Retinal pigment epithelial cell (primary cell): ENCODE results near the gene CGNL1.

Experiments used
- DNase-seq: peaks from one replicate; pipeline ENCODE4 v3.0.0-alpha.2; 2010; ENCODE audit warnings: low read depth
- H3K4me3 ChIP-seq: 2 replicates; pipeline ENCODE4 v1.5.1; 2011; ENCODE audit warnings: mild to moderate bottlenecking, low read length, control low read depth, moderate library complexity
- CTCF ChIP-seq: conservative IDR thresholded peaks from 2 replicates; pipeline ENCODE4 v1.5.1; 2011; ENCODE audit warnings: low read depth, low read length, control low read depth, inconsistent platforms

CGNL1 gene

GRCh38 chr15:57496594-57496945 is 120.3 kb downstream of the CGNL1 start:
- no peak for DNase-seq
- H3K4me3 ChIP-seq: no peak overlapping the region
- no peak for TF ChIP-seq CTCF

- no peak for TF ChIP-seq CTCF
- H3K4me3 ChIP-seq: no peak overlapping the region
- no peak for DNase-seq
These were observed 120.9 kb downstream of the CGNL1 start for GRCh38 chr15:57496946-57497869.

- DNase-seq: no peak
- TF ChIP-seq CTCF: no peak
- no peak overlapping the region for H3K4me3 ChIP-seq
These were observed 124.0 kb downstream of the CGNL1 start for GRCh38 chr15:57500256-57500655.

- no peak for TF ChIP-seq CTCF
- H3K4me3 ChIP-seq: no peak overlapping the region
- DNase-seq: no peak
These were observed 124.8 kb downstream of the CGNL1 start for GRCh38 chr15:57500979-57501576.

- H3K4me3 ChIP-seq: no peak overlapping the region
- no peak for TF ChIP-seq CTCF
- DNase-seq: no peak
These were observed 125.8 kb downstream of the CGNL1 start for GRCh38 chr15:57502116-57502515.

- DNase-seq: no peak
- TF ChIP-seq CTCF: peak; percentile 51
- H3K4me3 ChIP-seq: no peak overlapping the region
These were observed 126.9 kb downstream of the CGNL1 start for GRCh38 chr15:57503051-57503702.
